Endothelial cell (in vitro differentiated cells): ENCODE data around the gene KIAA0753. TPM values are rescaled to one million over a fixed set of nuclear protein-coding genes. Genes with fewer than 3 reads are reported as not detected.

Experiments
- DNase-seq: peaks from one replicate; pipeline ENCODE4 v3.0.0; 2021; ENCODE audit warnings: low spot score
- H3K27ac Mint-ChIP-seq: one replicate; pipeline ENCODE4 v1.8.0; 2021; ENCODE audit warnings: mixed read lengths, inconsistent platforms; ENCODE audit not compliant: unreplicated experiment
- H3K27me3 Mint-ChIP-seq: one replicate; pipeline ENCODE4 v1.8.0; 2021; ENCODE audit warnings: mild to moderate bottlenecking, moderate library complexity, mixed read lengths, inconsistent platforms; ENCODE audit not compliant: unreplicated experiment
- H3K36me3 Mint-ChIP-seq: one replicate; pipeline ENCODE4 v1.8.0; 2021; ENCODE audit warnings: mild to moderate bottlenecking, low read depth, mixed read lengths, inconsistent platforms; ENCODE audit not compliant: unreplicated experiment
- H3K4me1 Mint-ChIP-seq: one replicate; pipeline ENCODE4 v1.8.0; 2021; ENCODE audit warnings: mild to moderate bottlenecking, mixed read lengths, inconsistent platforms; ENCODE audit not compliant: unreplicated experiment
- H3K4me3 Mint-ChIP-seq: one replicate; pipeline ENCODE4 v1.8.0; 2021; ENCODE audit warnings: mild to moderate bottlenecking, mixed read lengths, inconsistent platforms; ENCODE audit not compliant: unreplicated experiment
- H3K9me3 Mint-ChIP-seq: one replicate; pipeline ENCODE4 v1.8.0; 2021; ENCODE audit warnings: mixed read lengths, inconsistent platforms; ENCODE audit not compliant: unreplicated experiment
- CTCF ChIP-seq: fragments of 200-600 bp; sonication (generic); IDR thresholded peaks from one replicate; pipeline ENCODE4 v1.5.0; 2021; ENCODE audit warnings: antibody characterized with exemption; ENCODE audit not compliant: unreplicated experiment
- total RNA-seq: library from RNA; stranded (reverse); fragmentation: NEBNext Ultra II Directional; extraction: Animal tissue kit (Norgen Biotek cat#: 25700); gene quantifications from one replicate; pipeline ENCODE4 v1.2.1, GENCODE V29; 2021; ENCODE audit not compliant: unreplicated experiment

Gene KIAA0753
- total RNA-seq, 1 donor from 2014 or later: 22.6 TPM

GRCh38 chr17:6651354-6651918 lies 10.9 kb upstream of the KIAA0753 start, which contains the start of the genes C17orf100 and MED31:
Gene C17orf100 (plus strand): TSS chr17:6651762. CDS start chr17:6651914, 152 bp downstream.
Gene MED31 (minus strand): TSS chr17:6651605. CDS start chr17:6651528, 77 bp downstream.
- peaks cover 12% of the 10 kb centered on the region for H3K27me3 Mint-ChIP-seq
- peaks cover 9% of the 10 kb centered on the region for H3K36me3 Mint-ChIP-seq
- H3K9me3 Mint-ChIP-seq: no peaks in the 10 kb centered on the region
- peak; percentile 97 for DNase-seq
- H3K27ac Mint-ChIP-seq: peak within 1 kb of the TSS; percentile 100
- H3K4me1 Mint-ChIP-seq: peaks cover 23% of the 10 kb centered on the region
- no peak for TF ChIP-seq CTCF
- H3K4me3 Mint-ChIP-seq: peak within 1 kb of the TSS; percentile 99

GRCh38 chr17:6648181-6648580 lies 7.7 kb upstream of the KIAA0753 start:
- no peak overlapping the region for H3K4me3 Mint-ChIP-seq
- peaks cover 17% of the 10 kb centered on the region for H3K36me3 Mint-ChIP-seq
- no peak overlapping the region for H3K27ac Mint-ChIP-seq
- DNase-seq: no peak
- no peaks in the 10 kb centered on the region for H3K9me3 Mint-ChIP-seq
- TF ChIP-seq CTCF: no peak
- H3K4me1 Mint-ChIP-seq: peaks cover 11% of the 10 kb centered on the region
- peaks cover 6% of the 10 kb centered on the region for H3K27me3 Mint-ChIP-seq

GRCh38 chr17:6643451-6644125 lies 3.1 kb upstream of the KIAA0753 start:
- DNase-seq: no peak
- Mint-ChIP-seq H3K9me3 (no peaks in the 10 kb centered on the region), H3K27me3 (peaks cover 10% of the 10 kb centered on the region), H3K4me1 (peaks cover 14% of the 10 kb centered on the region), H3K27ac (no peak overlapping the region), H3K4me3 (no peak overlapping the region), H3K36me3 (peaks cover 9% of the 10 kb centered on the region)
- no peak for TF ChIP-seq CTCF

GRCh38 chr17:6642592-6642991 lies 2.1 kb upstream of the KIAA0753 start:
- TF ChIP-seq CTCF: no peak
- peaks cover 11% of the 10 kb centered on the region for H3K27me3 Mint-ChIP-seq
- H3K4me3 Mint-ChIP-seq: peak overlapping the region; percentile 75
- H3K27ac Mint-ChIP-seq: peak overlapping the region; percentile 31
- peaks cover 14% of the 10 kb centered on the region for H3K4me1 Mint-ChIP-seq
- no peaks in the 10 kb centered on the region for H3K9me3 Mint-ChIP-seq
- peaks cover 10% of the 10 kb centered on the region for H3K36me3 Mint-ChIP-seq
- DNase-seq: no peak

- H3K4me1 Mint-ChIP-seq: peaks cover 14% of the 10 kb centered on the region
- H3K9me3 Mint-ChIP-seq: no peaks in the 10 kb centered on the region
- DNase-seq: no peak
- H3K4me3 Mint-ChIP-seq: peak overlapping the region; percentile 96
- TF ChIP-seq CTCF: no peak
- H3K36me3 Mint-ChIP-seq: peaks cover 16% of the 10 kb centered on the region
- H3K27me3 Mint-ChIP-seq: peaks cover 16% of the 10 kb centered on the region
- peak overlapping the region; percentile 99 for H3K27ac Mint-ChIP-seq
Observed at GRCh38 chr17:6641247-6641863, 844 bp upstream of the KIAA0753 start.
